HEK293 (cell line): Measurements from ENCODE around the gene SPG11.

Experiments used
- CTCF ChIA-PET: fragments of 350-600 bp; formaldehyde crosslinking; extraction: SDS; loops from one replicate; lab custom pipeline; 2021; ENCODE audit warnings: antibody characterized with exemption; lab: Yijun Ruan, JAX
- POLR2A ChIA-PET: fragments of 300-600 bp; formaldehyde crosslinking; extraction: SDS; loops from one replicate; lab custom pipeline; 2020; ENCODE audit warnings: antibody characterized with exemption, inconsistent platforms; lab: Yijun Ruan, JAX
- H3K27ac ChIP-seq: fragments of 200-500 bp; sonication (Bioruptor generic); 2 replicates; pipeline ENCODE4 v1.5.1; 2014; ENCODE audit warnings: low read depth, low read length, control low read depth, inconsistent platforms; ENCODE audit errors: extremely low read depth
- H3K36me3 ChIP-seq, 2 experiments: fragments of 200-500 bp in 1 of 2; sonication (Bioruptor generic) in 1 of 2; 1 replicate in 1 of 2; 2 replicates in 1 of 2; pipeline ENCODE4 v1.5.1; 2014 to 2017; ENCODE audit warnings: inconsistent platforms in 2 of 2, low read length in 2 of 2; ENCODE audit not compliant: control insufficient read depth in 2 of 2, insufficient read depth in 1 of 2
- H3K4me1 ChIP-seq: fragments of 200-500 bp; sonication (Bioruptor generic); 2 replicates; pipeline ENCODE4 v1.5.1; 2014; ENCODE audit warnings: mild to moderate bottlenecking, low read length, inconsistent platforms; ENCODE audit not compliant: control insufficient read depth, insufficient read depth
- H3K4me3 ChIP-seq: 2 replicates; pipeline ENCODE4 v1.5.1; 2011; ENCODE audit warnings: low read depth, mild to moderate bottlenecking, control low read depth, low read length, moderate library complexity
- H3K9me3 ChIP-seq: fragments of 200-500 bp; sonication (Bioruptor generic); 2 replicates; pipeline ENCODE4 v1.5.1; 2014; ENCODE audit warnings: low read depth, low read length, inconsistent platforms; ENCODE audit not compliant: control insufficient read depth, insufficient read depth
- FEZF1 ChIP-seq: fragments of 450-650 bp; formaldehyde crosslinking; IDR thresholded peaks from 2 replicates; pipeline ENCODE4 v1.5.1; 2016; ENCODE audit warnings: missing biosample characterization, missing genetic modification characterization
- GFI1B ChIP-seq: fragments of 450-650 bp; formaldehyde crosslinking; IDR thresholded peaks from 2 replicates; pipeline ENCODE4 v1.5.1; 2016; ENCODE audit warnings: missing biosample characterization, missing genetic modification characterization
- GLIS1 ChIP-seq: fragments of 450-650 bp; formaldehyde crosslinking; IDR thresholded peaks from 2 replicates; pipeline ENCODE4 v1.5.1; 2016; ENCODE audit warnings: missing biosample characterization, missing genetic modification characterization
- IKZF3 ChIP-seq: fragments of 450-650 bp; IDR thresholded peaks from 2 replicates; pipeline ENCODE4 v1.5.0; 2018; ENCODE audit warnings: missing biosample characterization, mild to moderate bottlenecking, missing genetic modification characterization, moderate library complexity
- PRDM4 ChIP-seq: fragments of 450-650 bp; formaldehyde crosslinking; IDR thresholded peaks from 2 replicates; pipeline ENCODE4 v1.5.1; 2017; ENCODE audit warnings: missing biosample characterization, missing genetic modification characterization
- PRDM6 ChIP-seq: fragments of 450-650 bp; formaldehyde crosslinking; IDR thresholded peaks from 2 replicates; pipeline ENCODE4 v1.5.1; 2017; ENCODE audit warnings: missing biosample characterization, missing genetic modification characterization
- ZBTB8A ChIP-seq: fragments of 450-650 bp; formaldehyde crosslinking; IDR thresholded peaks from 2 replicates; pipeline ENCODE4 v1.5.1; 2016; ENCODE audit warnings: missing biosample characterization, missing genetic modification characterization
- ZFP37 ChIP-seq: fragments of 450-650 bp; formaldehyde crosslinking; IDR thresholded peaks from 2 replicates; pipeline ENCODE4 v1.5.1; 2016; ENCODE audit warnings: missing biosample characterization, missing genetic modification characterization
- ZNF155 ChIP-seq: fragments of 450-650 bp; formaldehyde crosslinking; IDR thresholded peaks from 2 replicates; pipeline ENCODE4 v1.5.1; 2016; ENCODE audit warnings: missing biosample characterization, missing genetic modification characterization
- ZNF16 ChIP-seq: fragments of 450-650 bp; formaldehyde crosslinking; IDR thresholded peaks from 2 replicates; pipeline ENCODE4 v1.5.1; 2016; ENCODE audit warnings: low read depth, missing biosample characterization, missing genetic modification characterization
- ZNF175 ChIP-seq: fragments of 450-650 bp; formaldehyde crosslinking; IDR thresholded peaks from 2 replicates; pipeline ENCODE4 v1.5.1; 2016; ENCODE audit warnings: missing biosample characterization, missing genetic modification characterization
- ZNF211 ChIP-seq: fragments of 450-650 bp; formaldehyde crosslinking; IDR thresholded peaks from 2 replicates; pipeline ENCODE4 v1.5.1; 2016; ENCODE audit warnings: low read depth, missing biosample characterization, missing genetic modification characterization
- ZNF223 ChIP-seq: fragments of 450-650 bp; formaldehyde crosslinking; IDR thresholded peaks from 2 replicates; pipeline ENCODE4 v1.5.1; 2016; ENCODE audit warnings: missing biosample characterization, missing genetic modification characterization
- ZNF248 ChIP-seq: fragments of 450-650 bp; formaldehyde crosslinking; IDR thresholded peaks from 2 replicates; pipeline ENCODE4 v1.5.1; 2017; ENCODE audit warnings: missing biosample characterization, missing genetic modification characterization
- ZNF266 ChIP-seq: fragments of 450-650 bp; formaldehyde crosslinking; IDR thresholded peaks from 2 replicates; pipeline ENCODE4 v1.5.1; 2016; ENCODE audit warnings: missing biosample characterization, missing genetic modification characterization, low read depth
- ZNF274 ChIP-seq, 2 experiments: fragments of 200-500 bp in 1 of 2; fragments of 450-650 bp in 1 of 2; sonication (Bioruptor generic) in 1 of 2; formaldehyde crosslinking in 1 of 2; IDR thresholded peaks; 2 replicates each; pipeline versions ENCODE4 v1.5.1 to v1.6.1; 2014 to 2016; ENCODE audit warnings: borderline replicate concordance in 1 of 2, inconsistent platforms in 1 of 2, low read length in 1 of 2, missing biosample characterization in 1 of 2, missing genetic modification characterization in 1 of 2
- ZNF292 ChIP-seq: fragments of 450-650 bp; formaldehyde crosslinking; IDR thresholded peaks from 2 replicates; pipeline ENCODE4 v1.5.1; 2016; ENCODE audit warnings: low read depth, missing biosample characterization, missing genetic modification characterization, borderline replicate concordance
- ZNF335 ChIP-seq: fragments of 450-650 bp; formaldehyde crosslinking; conservative IDR thresholded peaks from 2 replicates; pipeline ENCODE4 v1.5.1; 2016; ENCODE audit warnings: missing biosample characterization, missing genetic modification characterization
- ZNF350 ChIP-seq: fragments of 450-650 bp; formaldehyde crosslinking; IDR thresholded peaks from 2 replicates; pipeline ENCODE4 v1.5.0; 2017; ENCODE audit warnings: missing biosample characterization, mild to moderate bottlenecking, missing genetic modification characterization
- ZNF37A ChIP-seq: fragments of 450-650 bp; IDR thresholded peaks from 2 replicates; pipeline ENCODE4 v1.5.1; 2018; ENCODE audit warnings: missing biosample characterization, missing genetic modification characterization
- ZNF514 ChIP-seq: fragments of 450-650 bp; formaldehyde crosslinking; IDR thresholded peaks from 2 replicates; pipeline ENCODE4 v1.5.1; 2016; ENCODE audit warnings: missing biosample characterization, missing genetic modification characterization
- ZNF549 ChIP-seq: fragments of 450-650 bp; IDR thresholded peaks from 2 replicates; pipeline ENCODE4 v1.5.1; 2018; ENCODE audit warnings: missing biosample characterization, missing genetic modification characterization, mild to moderate bottlenecking, inconsistent platforms, moderate library complexity
- ZNF580 ChIP-seq: fragments of 450-650 bp; formaldehyde crosslinking; IDR thresholded peaks from 2 replicates; pipeline ENCODE4 v1.5.1; 2016; ENCODE audit warnings: missing biosample characterization, missing genetic modification characterization
- ZNF600 ChIP-seq: fragments of 450-650 bp; formaldehyde crosslinking; IDR thresholded peaks from 2 replicates; pipeline ENCODE4 v1.5.1; 2016; ENCODE audit warnings: missing biosample characterization, missing genetic modification characterization
- ZNF654 ChIP-seq: fragments of 450-650 bp; formaldehyde crosslinking; IDR thresholded peaks from 2 replicates; pipeline ENCODE4 v1.5.1; 2016; ENCODE audit warnings: low read depth, missing biosample characterization, missing genetic modification characterization
- ZNF792 ChIP-seq: fragments of 450-650 bp; formaldehyde crosslinking; IDR thresholded peaks from 2 replicates; pipeline ENCODE4 v1.5.1; 2016; ENCODE audit warnings: missing biosample characterization, missing genetic modification characterization

Gene SPG11

GRCh38 chr15:44574734-44575133 lies 88.7 kb downstream of the SPG11 start:
- Histone ChIP-seq H3K4me3 (no peak overlapping the region), H3K27ac (no peak overlapping the region), H3K4me1 (no peaks in the 10 kb centered on the region), H3K9me3 (no peaks in the 10 kb centered on the region), H3K36me3 (peaks cover 3 to 23% of the 10 kb centered on the region in 2 experiments; a peak in 2 of 3 replicates)
- no peak for TF ChIP-seq ZNF335 (tag by site-specific recombination)
- no peak for TF ChIP-seq GLIS1 (tag by site-specific recombination)
- TF ChIP-seq PRDM6 (tag by site-specific recombination), result no peak
- TF ChIP-seq ZNF292 (tag by site-specific recombination), result no peak
- TF ChIP-seq ZNF223 (tag by site-specific recombination), result no peak
- no peak for TF ChIP-seq GFI1B (tag by site-specific recombination)
- TF ChIP-seq ZNF37A (tag by site-specific recombination), result no peak
- TF ChIP-seq PRDM4 (tag by site-specific recombination), result no peak
- TF ChIP-seq ZBTB8A, result no peak
- no peak for TF ChIP-seq ZNF248 (tag by site-specific recombination)
- TF ChIP-seq ZFP37 (tag by site-specific recombination), result no peak
- TF ChIP-seq FEZF1 (tag by site-specific recombination), result no peak
- TF ChIP-seq ZNF350 (tag by site-specific recombination), result no peak
- no peak for TF ChIP-seq ZNF16
- CTCF ChIA-PET, result interaction anchor here (0.5 kb wide), 1 partner anchor 151 kb away, joined by 4 read pairs; no protein-coding TSS in a partner anchor
- POLR2A ChIA-PET, result no interaction called here

- TF ChIP-seq ZNF600 (tag by site-specific recombination), result no peak
- peak; percentile 23; the same call in 1 of the 2 replicates for TF ChIP-seq GLIS1 (tag by site-specific recombination)
- TF ChIP-seq, all 188 proteins: peak for 1
- Histone ChIP-seq H3K27ac (no peak overlapping the region), H3K4me1 (no peaks in the 10 kb centered on the region), H3K4me3 (no peak overlapping the region), H3K36me3 (peaks cover 0 to 30% of the 10 kb centered on the region in 2 experiments; a peak in 2 of 3 replicates), H3K9me3 (no peaks in the 10 kb centered on the region)
- CTCF ChIA-PET, result interaction anchor here (0.7 kb wide), 1 partner anchor 140 kb away, joined by 3 read pairs; no protein-coding TSS in a partner anchor
- POLR2A ChIA-PET, result interaction anchor here (0.6 kb wide), 1 partner anchor 14 kb away, joined by 3 read pairs; no protein-coding TSS in a partner anchor
Measured at GRCh38 chr15:44573386-44573785, 90.1 kb downstream of the SPG11 start.

- no peaks in the 10 kb centered on the region for H3K9me3 ChIP-seq
- no peak overlapping the region for H3K27ac ChIP-seq
- CTCF ChIA-PET, result interaction anchor here (0.6 to 2.3 kb wide), 2 partner anchors 8 to 22 kb away, joined by 3 to 11 read pairs; no protein-coding TSS in a partner anchor
- no peak overlapping the region for H3K4me3 ChIP-seq
- no peaks in the 10 kb centered on the region for H3K4me1 ChIP-seq
- POLR2A ChIA-PET, result no interaction called here
- peaks cover 0 to 49% of the 10 kb centered on the region in 2 experiments; a peak in 2 of 3 replicates for H3K36me3 ChIP-seq
- TF ChIP-seq ZNF514 (tag by site-specific recombination) (no peak), ZNF175 (no peak), ZNF580 (tag by site-specific recombination) (no peak), IKZF3 (tag by site-specific recombination) (no peak), PRDM6 (tag by site-specific recombination) (no peak), ZNF37A (tag by site-specific recombination) (no peak), ZNF549 (tag by site-specific recombination) (no peak), ZNF266 (tag by site-specific recombination) (no peak), ZNF274 (IDR thresholded peaks at IDR 0.05; ENCODE audit: low read length) (no peak), ZNF274 (tag by site-specific recombination; IDR thresholded peaks at IDR 0.05; ENCODE audit: borderline replicate concordance) (no peak), ZNF248 (tag by site-specific recombination) (no peak), ZNF211 (no peak), ZNF654 (no peak), ZNF335 (tag by site-specific recombination) (no peak), ZNF792 (tag by site-specific recombination) (no peak), ZNF155 (no peak)
Measured at GRCh38 chr15:44570361-44570760, 93.1 kb downstream of the SPG11 start.
